ENCODE measurements around the gene TBC1D22A. TPM values are rescaled to one million over a fixed set of nuclear protein-coding genes. Genes with fewer than 3 reads are reported as not detected.

The TBC1D22A gene
- total and polyA plus RNA-seq, 2 experiments from 2014 or later: 15.3 to 19.8 TPM

GRCh38 chr22:47034076-47034808, 271.8 kb downstream of the TBC1D22A start:
- TF ChIP-seq EZH2 (IDR thresholded peaks at IDR 0.05; ENCODE audit: borderline replicate concordance) (no peak), EZH2phosphoT487 (IDR thresholded peaks at IDR 0.05; ENCODE audit: low read depth, severe bottlenecking, unreplicated experiment) (no peak), CTCF (IDR thresholded peaks at IDR 0.05; ENCODE audit: poor library complexity) (no peak)
- Histone ChIP-seq H2AFZ (no peak overlapping the region), H3K9me2 (replicated peaks; ENCODE audit: insufficient read depth) (no peaks in the 10 kb centered on the region), H3K27me3 (no peaks in the 10 kb centered on the region), H4K20me1 (ENCODE audit: insufficient read depth, poor library complexity, severe bottlenecking) (no peaks in the 10 kb centered on the region), H3K79me2 (no peaks in the 10 kb centered on the region), H3K9me3 (ENCODE audit: low read depth) (no peaks in the 10 kb centered on the region), H3K4me3 (no peak overlapping the region), H3K27ac (no peak overlapping the region), H3K36me3 (replicated peaks; ENCODE audit: insufficient read depth, low read depth) (no peaks in the 10 kb centered on the region), H3K4me1 (ENCODE audit: insufficient read depth) (peaks cover 20% of the 10 kb centered on the region), H3K4me2 (no peak overlapping the region)
- DNase-seq (ENCODE audit: low spot score): no peak
- WGBS (ENCODE audit: low lambda C conversion rate, missing lambda C conversion rate): 87% methylated on average over 21 of the region's 21 CpGs

GRCh38 chr22:47034905-47035419, 272.5 kb downstream of the TBC1D22A start:
- no peak overlapping the region for H3K4me2 ChIP-seq
- no peak for DNase-seq (ENCODE audit: low spot score)
- no peaks in the 10 kb centered on the region for H3K36me3 ChIP-seq (replicated peaks; ENCODE audit: insufficient read depth, low read depth)
- TF ChIP-seq EZH2 (IDR thresholded peaks at IDR 0.05; ENCODE audit: borderline replicate concordance): no peak
- H3K4me3 ChIP-seq: no peak overlapping the region
- no peak overlapping the region for H3K27ac ChIP-seq
- H3K9me3 ChIP-seq (ENCODE audit: low read depth): no peaks in the 10 kb centered on the region
- H3K79me2 ChIP-seq: no peaks in the 10 kb centered on the region
- no peak overlapping the region for H2AFZ ChIP-seq
- no peaks in the 10 kb centered on the region for H3K27me3 ChIP-seq
- H3K9me2 ChIP-seq (replicated peaks; ENCODE audit: insufficient read depth): no peaks in the 10 kb centered on the region
- peaks cover 21% of the 10 kb centered on the region for H3K4me1 ChIP-seq (ENCODE audit: insufficient read depth)
- no peaks in the 10 kb centered on the region for H4K20me1 ChIP-seq (ENCODE audit: insufficient read depth, poor library complexity, severe bottlenecking)
- WGBS (ENCODE audit: low lambda C conversion rate, missing lambda C conversion rate): 80% methylated on average over 11 of the region's 11 CpGs

- Histone ChIP-seq H3K9me3 (ENCODE audit: low read depth) (no peaks in the 10 kb centered on the region), H3K27me3 (no peaks in the 10 kb centered on the region), H3K4me3 (no peak overlapping the region), H4K20me1 (ENCODE audit: insufficient read depth, poor library complexity, severe bottlenecking) (no peaks in the 10 kb centered on the region), H3K4me2 (no peak overlapping the region), H2AFZ (no peak overlapping the region), H3K36me3 (replicated peaks; ENCODE audit: insufficient read depth, low read depth) (no peaks in the 10 kb centered on the region), H3K9me2 (replicated peaks; ENCODE audit: insufficient read depth) (no peaks in the 10 kb centered on the region), H3K4me1 (ENCODE audit: insufficient read depth) (peaks cover 21% of the 10 kb centered on the region), H3K79me2 (no peaks in the 10 kb centered on the region), H3K27ac (no peak overlapping the region)
- DNase-seq (ENCODE audit: low spot score): no peak
- TF ChIP-seq EZH2phosphoT487 (IDR thresholded peaks at IDR 0.05; ENCODE audit: low read depth, severe bottlenecking, unreplicated experiment) (no peak), CTCF (IDR thresholded peaks at IDR 0.05; ENCODE audit: poor library complexity) (no peak), EZH2 (IDR thresholded peaks at IDR 0.05; ENCODE audit: borderline replicate concordance) (no peak)
- 85% methylated on average over 11 of the region's 11 CpGs for WGBS (ENCODE audit: low lambda C conversion rate, missing lambda C conversion rate)
Measured at GRCh38 chr22:47035425-47035881, 273.0 kb downstream of the TBC1D22A start.

- Histone ChIP-seq H3K4me2 (no peak overlapping the region), H3K27me3 (no peaks in the 10 kb centered on the region), H3K36me3 (replicated peaks; ENCODE audit: insufficient read depth, low read depth) (no peaks in the 10 kb centered on the region), H3K27ac (no peak overlapping the region), H3K4me3 (no peak overlapping the region), H4K20me1 (ENCODE audit: insufficient read depth, poor library complexity, severe bottlenecking) (no peaks in the 10 kb centered on the region), H3K9me2 (replicated peaks; ENCODE audit: insufficient read depth) (no peaks in the 10 kb centered on the region), H3K4me1 (ENCODE audit: insufficient read depth) (peaks cover 21% of the 10 kb centered on the region), H3K9me3 (ENCODE audit: low read depth) (no peaks in the 10 kb centered on the region), H3K79me2 (no peaks in the 10 kb centered on the region), H2AFZ (no peak overlapping the region)
- TF ChIP-seq CTCF (IDR thresholded peaks at IDR 0.05; ENCODE audit: poor library complexity) (no peak), EZH2 (IDR thresholded peaks at IDR 0.05; ENCODE audit: borderline replicate concordance) (no peak), EZH2phosphoT487 (IDR thresholded peaks at IDR 0.05; ENCODE audit: low read depth, severe bottlenecking, unreplicated experiment) (no peak)
- no peak for DNase-seq (ENCODE audit: low spot score)
- WGBS (ENCODE audit: low lambda C conversion rate, missing lambda C conversion rate): 94% methylated on average over 10 of the region's 10 CpGs
Measured at GRCh38 chr22:47036352-47036751, 273.9 kb downstream of the TBC1D22A start.
